ENCODE results near the gene METTL27. TPM values are rescaled to one million over a fixed set of nuclear protein-coding genes. Genes with fewer than 3 reads are reported as not detected.

The METTL27 gene
- total and polyA plus RNA-seq, 4 donors, result 1.0 to 1.7 (median 1.6) TPM

DNA sequence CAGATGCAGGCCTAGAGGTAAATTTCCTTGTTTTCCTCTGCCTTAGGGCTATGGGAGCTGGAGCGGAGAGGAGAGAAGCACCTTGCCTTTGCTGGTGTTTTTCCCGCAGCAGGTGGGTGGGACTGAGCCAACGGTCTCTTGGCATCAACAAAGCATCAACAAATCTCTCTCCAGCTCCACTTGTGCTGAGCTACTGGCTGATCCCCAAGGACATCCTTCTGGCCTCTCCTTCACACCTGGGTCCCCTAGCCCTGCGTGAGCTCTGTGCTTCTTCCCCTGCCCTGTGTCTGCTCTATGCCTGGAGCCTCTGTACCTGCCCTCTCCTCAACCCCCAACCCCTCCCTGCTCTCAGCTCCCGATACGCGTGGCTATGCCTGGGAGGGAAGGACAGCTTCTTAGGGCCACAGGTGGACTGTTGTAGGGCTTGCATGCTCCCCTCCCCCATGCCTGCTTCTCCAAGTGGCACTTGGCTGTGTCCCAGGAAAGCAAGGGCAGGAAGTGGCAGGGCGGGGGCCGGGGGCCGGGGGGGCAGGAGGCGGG, 14.7 kb downstream of the METTL27 start:
- peak overlapping the region in 1 of 2 donors; percentile 7 for H3K27ac ChIP-seq (ENCODE audit: low read depth in 1 of 2, low read length in 2 of 2)
- H3K9ac ChIP-seq (ENCODE audit: low read depth in 1 of 2, low read length in 2 of 2), result no peak overlapping the region
- DNase-seq (ENCODE audit: low spot score), result no peak
- no peaks in the 10 kb centered on the region for H3K9me3 ChIP-seq (ENCODE audit: control insufficient read depth in 4 of 4, low read length in 3 of 4)
- no peaks in the 10 kb centered on the region for H3K36me3 ChIP-seq (ENCODE audit: control insufficient read depth in 4 of 4, insufficient read depth in 3 of 4, low read depth in 1 of 4, low read length in 3 of 4)
- H3K27me3 ChIP-seq (ENCODE audit: control insufficient read depth in 4 of 4, insufficient read depth in 4 of 4, low read length in 3 of 4), result no peaks in the 10 kb centered on the region
- 28% methylated on average over 11 of the region's 11 CpGs for WGBS
- TF ChIP-seq REST (IDR thresholded peaks at IDR 0.05) (no peak), FOXA1 (IDR thresholded peaks at IDR 0.05) (no peak)
- peaks cover 0 to 8% (median 2%) of the 10 kb centered on the region in 4 donors for H3K4me1 ChIP-seq (ENCODE audit: control insufficient read depth in 4 of 4, insufficient read depth in 4 of 4, low read length in 3 of 4)
- no peak overlapping the region for H3K4me3 ChIP-seq (ENCODE audit: low read depth in 1 of 3, low read length in 3 of 3)

DNA sequence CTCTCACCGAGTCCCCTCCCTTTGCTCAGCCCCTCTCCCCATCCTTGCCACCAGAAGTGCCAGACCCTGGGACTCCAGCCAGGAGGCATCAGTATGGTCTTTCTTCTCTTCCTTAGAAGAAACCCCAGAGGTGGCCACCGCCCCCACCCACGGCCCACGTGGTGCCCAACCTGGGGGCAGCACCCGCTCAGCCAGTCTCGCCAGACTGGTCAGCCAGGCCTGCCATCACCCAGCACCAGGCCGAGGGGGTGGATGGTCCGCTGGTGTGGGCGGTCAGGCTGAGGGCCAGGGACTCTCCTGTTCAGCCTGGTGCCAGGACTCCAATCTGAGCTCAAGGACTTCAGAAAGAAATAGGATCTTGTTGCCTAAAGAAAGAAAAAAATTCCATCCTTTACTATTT, 17.3 kb downstream of the METTL27 start:
- DNase-seq (ENCODE audit: low spot score), result no peak
- 84% methylated on average over 9 of the region's 9 CpGs for WGBS
- H3K4me3 ChIP-seq (ENCODE audit: low read depth in 1 of 3, low read length in 3 of 3), result no peak overlapping the region
- no peaks in the 10 kb centered on the region for H3K36me3 ChIP-seq (ENCODE audit: control insufficient read depth in 4 of 4, insufficient read depth in 3 of 4, low read depth in 1 of 4, low read length in 3 of 4)
- H3K9ac ChIP-seq (ENCODE audit: low read depth in 1 of 2, low read length in 2 of 2), result no peak overlapping the region
- no peaks in the 10 kb centered on the region for H3K9me3 ChIP-seq (ENCODE audit: control insufficient read depth in 4 of 4, low read length in 3 of 4)
- TF ChIP-seq NR2F2 (IDR thresholded peaks at IDR 0.05) (no peak), REST (IDR thresholded peaks at IDR 0.05) (no peak), YY1 (IDR thresholded peaks at IDR 0.05) (no peak), FOXA2 (IDR thresholded peaks at IDR 0.05) (no peak), RAD21 (IDR thresholded peaks at IDR 0.05) (no peak), EGR1 (IDR thresholded peaks at IDR 0.05; ENCODE audit: low read depth in 2 of 2) (no peak), MAX (IDR thresholded peaks at IDR 0.05) (no peak), SP1 (IDR thresholded peaks at IDR 0.05) (no peak), TAF1 (conservative IDR thresholded peaks at IDR 0.05) (no peak), GABPA (IDR thresholded peaks at IDR 0.05 in 1 of 2, conservative IDR thresholded peaks at IDR 0.05 in 1 of 2) (no peak)
- TF ChIP-seq, protein P1, sequence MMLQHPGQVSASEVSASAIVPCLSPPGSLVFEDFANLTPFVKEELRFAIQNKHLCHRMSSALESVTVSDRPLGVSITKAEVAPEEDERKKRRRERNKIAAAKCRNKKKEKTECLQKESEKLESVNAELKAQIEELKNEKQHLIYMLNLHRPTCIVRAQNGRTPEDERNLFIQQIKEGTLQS (IDR thresholded peaks at IDR 0.05), result no peak
- TF ChIP-seq, protein P2, sequence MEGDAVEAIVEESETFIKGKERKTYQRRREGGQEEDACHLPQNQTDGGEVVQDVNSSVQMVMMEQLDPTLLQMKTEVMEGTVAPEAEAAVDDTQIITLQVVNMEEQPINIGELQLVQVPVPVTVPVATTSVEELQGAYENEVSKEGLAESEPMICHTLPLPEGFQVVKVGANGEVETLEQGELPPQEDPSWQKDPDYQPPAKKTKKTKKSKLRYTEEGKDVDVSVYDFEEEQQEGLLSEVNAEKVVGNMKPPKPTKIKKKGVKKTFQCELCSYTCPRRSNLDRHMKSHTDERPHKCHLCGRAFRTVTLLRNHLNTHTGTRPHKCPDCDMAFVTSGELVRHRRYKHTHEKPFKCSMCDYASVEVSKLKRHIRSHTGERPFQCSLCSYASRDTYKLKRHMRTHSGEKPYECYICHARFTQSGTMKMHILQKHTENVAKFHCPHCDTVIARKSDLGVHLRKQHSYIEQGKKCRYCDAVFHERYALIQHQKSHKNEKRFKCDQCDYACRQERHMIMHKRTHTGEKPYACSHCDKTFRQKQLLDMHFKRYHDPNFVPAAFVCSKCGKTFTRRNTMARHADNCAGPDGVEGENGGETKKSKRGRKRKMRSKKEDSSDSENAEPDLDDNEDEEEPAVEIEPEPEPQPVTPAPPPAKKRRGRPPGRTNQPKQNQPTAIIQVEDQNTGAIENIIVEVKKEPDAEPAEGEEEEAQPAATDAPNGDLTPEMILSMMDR (IDR thresholded peaks at IDR 0.05; ENCODE audit: low read depth, low read length, missing input control), result no peak
- TF ChIP-seq, protein P3, sequence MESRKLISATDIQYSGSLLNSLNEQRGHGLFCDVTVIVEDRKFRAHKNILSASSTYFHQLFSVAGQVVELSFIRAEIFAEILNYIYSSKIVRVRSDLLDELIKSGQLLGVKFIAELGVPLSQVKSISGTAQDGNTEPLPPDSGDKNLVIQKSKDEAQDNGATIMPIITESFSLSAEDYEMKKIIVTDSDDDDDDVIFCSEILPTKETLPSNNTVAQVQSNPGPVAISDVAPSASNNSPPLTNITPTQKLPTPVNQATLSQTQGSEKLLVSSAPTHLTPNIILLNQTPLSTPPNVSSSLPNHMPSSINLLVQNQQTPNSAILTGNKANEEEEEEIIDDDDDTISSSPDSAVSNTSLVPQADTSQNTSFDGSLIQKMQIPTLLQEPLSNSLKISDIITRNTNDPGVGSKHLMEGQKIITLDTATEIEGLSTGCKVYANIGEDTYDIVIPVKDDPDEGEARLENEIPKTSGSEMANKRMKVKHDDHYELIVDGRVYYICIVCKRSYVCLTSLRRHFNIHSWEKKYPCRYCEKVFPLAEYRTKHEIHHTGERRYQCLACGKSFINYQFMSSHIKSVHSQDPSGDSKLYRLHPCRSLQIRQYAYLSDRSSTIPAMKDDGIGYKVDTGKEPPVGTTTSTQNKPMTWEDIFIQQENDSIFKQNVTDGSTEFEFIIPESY (IDR thresholded peaks at IDR 0.05), result no peak
- H3K4me1 ChIP-seq (ENCODE audit: control insufficient read depth in 4 of 4, insufficient read depth in 4 of 4, low read length in 3 of 4), result peaks cover 0 to 8% (median 2%) of the 10 kb centered on the region in 4 donors
- H3K27me3 ChIP-seq (ENCODE audit: control insufficient read depth in 4 of 4, insufficient read depth in 4 of 4, low read length in 3 of 4), result no peaks in the 10 kb centered on the region
- H3K27ac ChIP-seq (ENCODE audit: low read depth in 1 of 2, low read length in 2 of 2), result no peak overlapping the region

Data from liver (tissue), 9 donors.